CD4-positive, alpha-beta T cell (primary cell): Measurements from ENCODE around the gene CYP19A1. TPM values are rescaled to one million over a fixed set of nuclear protein-coding genes. Genes with fewer than 3 reads are reported as not detected.
A peak's percentile ranks its signal among the peaks of the same experiment; 100 is the strongest.

ENCODE experiments used
- ATAC-seq: fragments of 200-7000 bp; cut with Tn5 transposase; one replicate; pipeline ENCODE4 v1.10.0; 2022; ENCODE audit warnings: mild to moderate bottlenecking; ENCODE audit not compliant: poor library complexity
- CTCF ChIA-PET: fragments of 350-600 bp; sonication (Branson Sonifier 250); formaldehyde crosslinking; loops from one replicate; lab custom pipeline; 2021; ENCODE audit warnings: antibody characterized with exemption, inconsistent platforms; lab: Charles Lee
- POLR2A ChIA-PET: fragments of 350-600 bp; sonication (Branson Sonifier 250); formaldehyde crosslinking; loops from one replicate; lab custom pipeline; 2021; ENCODE audit warnings: antibody characterized with exemption, inconsistent platforms; lab: Charles Lee
- DNase-seq, 14 experiments: peaks; one replicate each; pipeline ENCODE4 v3.0.0-alpha.2; 2013 to 2020; ENCODE audit warnings: mixed read lengths in 2 of 14
- H3K27ac ChIP-seq, 2 donors: one replicate each; pipeline versions ENCODE4 v1.5.1 to v1.7.0; 2013; ENCODE audit warnings: low read length in 2 of 2, low read depth in 1 of 2, mild to moderate bottlenecking in 1 of 2
- H3K27me3 ChIP-seq, 2 experiments: 1 replicate in 1 of 2; 2 replicates in 1 of 2; pipeline versions ENCODE4 v1.6.1 to v1.7.0; 2013; ENCODE audit warnings: low read length in 2 of 2, control low read depth in 1 of 2, mild to moderate bottlenecking in 1 of 2, moderate library complexity in 1 of 2; ENCODE audit not compliant: insufficient read depth in 2 of 2, control insufficient read depth in 1 of 2
- H3K36me3 ChIP-seq: one replicate; pipeline ENCODE4 v1.6.1; 2013; ENCODE audit warnings: low read length, control low read depth; ENCODE audit not compliant: insufficient read depth
- H3K4me1 ChIP-seq: one replicate; pipeline ENCODE4 v1.6.1; 2013; ENCODE audit warnings: low read length, control low read depth; ENCODE audit not compliant: insufficient read depth
- H3K4me3 ChIP-seq: one replicate; pipeline ENCODE4 v1.5.1; 2013; ENCODE audit warnings: mild to moderate bottlenecking, low read length, moderate library complexity
- H3K9me3 ChIP-seq, 2 experiments: 1 replicate in 1 of 2; 2 replicates in 1 of 2; pipeline versions ENCODE4 v1.6.1 to v1.7.0; 2013; ENCODE audit warnings: low read length in 2 of 2, mild to moderate bottlenecking in 2 of 2, control low read depth in 1 of 2, moderate library complexity in 1 of 2; ENCODE audit not compliant: control insufficient read depth in 1 of 2, insufficient read depth in 1 of 2
- H3K27ac Mint-ChIP-seq: one replicate; pipeline ENCODE4 v1.8.0; 2020; ENCODE audit warnings: mixed read lengths
- H3K27me3 Mint-ChIP-seq: one replicate; pipeline ENCODE4 v1.8.0; 2021; ENCODE audit warnings: mixed read lengths
- H3K36me3 Mint-ChIP-seq: one replicate; pipeline ENCODE4 v1.8.0; 2021; ENCODE audit warnings: low read depth, mixed read lengths
- H3K4me1 Mint-ChIP-seq: one replicate; pipeline ENCODE4 v1.8.0; 2021; ENCODE audit warnings: low read depth, mixed read lengths
- H3K4me3 Mint-ChIP-seq: one replicate; pipeline ENCODE4 v1.8.0; 2020; ENCODE audit warnings: mild to moderate bottlenecking, mixed read lengths
- H3K9me3 Mint-ChIP-seq: one replicate; pipeline ENCODE4 v1.8.0; 2020; ENCODE audit warnings: mixed read lengths
- CTCF ChIP-seq: fragments of 200-600 bp; IDR thresholded peaks from one replicate; pipeline ENCODE4 v1.8.0; 2022; ENCODE audit warnings: antibody characterized with exemption, mild to moderate bottlenecking
- intact Hi-C, 2 experiments: fragments of 100-400 bp; cut with DNase I in 1 of 2; cut with micrococcal nuclease in 1 of 2; formaldehyde crosslinking; loops; one replicate each; pipeline versions ENCODE4 v1.15.1 to v1.9.0; 2023 to 2025; cut with DNase I, micrococcal nuclease
- total RNA-seq, 174 experiments: library from RNA in 2 of 174; stranded (reverse) in 2 of 174; gene quantifications; one replicate each; pipeline ENCODE4 v1.2.3 and lab custom pipeline; 2021 to 2026

Gene CYP19A1
- total RNA-seq, 2 experiments from 2014 or later, result not detected

- H3K4me3 ChIP-seq, result no peak overlapping the region
- peaks cover 51% of the 10 kb centered on the region for H3K27me3 Mint-ChIP-seq
- no peaks in the 10 kb centered on the region for H3K9me3 ChIP-seq
- H3K4me1 Mint-ChIP-seq, result no peaks in the 10 kb centered on the region
- CTCF ChIA-PET, result interaction anchor here (1.9 kb wide), 1 partner anchor 30 kb away, joined by 8 read pairs; no protein-coding TSS in a partner anchor
- no peaks in the 10 kb centered on the region for H3K36me3 Mint-ChIP-seq
- no peak overlapping the region for H3K27ac Mint-ChIP-seq
- intact Hi-C loops, result loop anchor here in 1 of 2 experiments (10.0 kb wide), 1 partner anchor 358 kb away; no protein-coding TSS in a partner anchor
- peak; percentile 85 for TF ChIP-seq CTCF
- no peaks in the 10 kb centered on the region for H3K9me3 Mint-ChIP-seq
- ATAC-seq (no peak), DNase-seq (peak; percentile 34 to 72 (median 50))
- H3K27me3 ChIP-seq, result peaks cover 6 to 25% of the 10 kb centered on the region in 2 experiments
- H3K27ac ChIP-seq, result no peak overlapping the region
- POLR2A ChIA-PET, result no interaction called here
- H3K4me1 ChIP-seq, result peaks cover 5% of the 10 kb centered on the region
- no peaks in the 10 kb centered on the region for H3K36me3 ChIP-seq
- no peak overlapping the region for H3K4me3 Mint-ChIP-seq
These were observed 145.7 kb downstream of the CYP19A1 start for GRCh38 chr15:51192521-51193280.

DNA sequence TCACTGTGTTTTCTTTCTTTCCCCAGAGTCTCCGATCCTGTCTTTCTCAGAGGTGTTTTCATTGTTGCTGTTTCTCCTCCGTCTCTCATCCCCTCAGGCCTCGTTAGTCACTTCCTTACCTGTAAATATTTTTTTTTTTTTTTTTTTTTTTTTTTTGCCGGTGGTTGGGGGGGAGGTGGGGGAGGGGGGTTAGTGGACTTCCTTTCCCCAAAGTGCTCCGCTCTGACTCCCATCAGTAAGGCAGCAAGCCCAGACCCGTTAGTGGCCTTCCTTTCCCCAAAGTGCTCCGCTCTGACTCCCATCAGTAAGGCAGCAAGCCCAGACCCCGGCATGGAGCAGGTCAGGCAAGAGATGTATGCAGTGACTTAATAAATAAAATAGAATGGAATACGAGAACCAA is 146.6 kb downstream of the CYP19A1 start:
- no peak overlapping the region for H3K27ac Mint-ChIP-seq
- no peaks in the 10 kb centered on the region for H3K4me1 Mint-ChIP-seq
- DNase-seq (no peak), ATAC-seq (no peak)
- no peak overlapping the region for H3K4me3 Mint-ChIP-seq
- no peak overlapping the region for H3K4me3 ChIP-seq
- H3K27ac ChIP-seq, result no peak overlapping the region
- peaks cover 45% of the 10 kb centered on the region for H3K27me3 Mint-ChIP-seq
- H3K27me3 ChIP-seq, result peaks cover 2 to 23% of the 10 kb centered on the region in 2 experiments
- intact Hi-C loops, result loop anchor here in 1 of 2 experiments (10.0 kb wide), 1 partner anchor 357 kb away; no protein-coding TSS in a partner anchor
- ChIA-PET POLR2A (no interaction called here), CTCF (interaction anchor here (1.9 kb wide), 1 partner anchor 29 kb away, joined by 8 read pairs; no protein-coding TSS in a partner anchor)
- H3K9me3 Mint-ChIP-seq, result no peaks in the 10 kb centered on the region
- H3K9me3 ChIP-seq, result no peaks in the 10 kb centered on the region
- peaks cover 5% of the 10 kb centered on the region for H3K4me1 ChIP-seq
- H3K36me3 Mint-ChIP-seq, result no peaks in the 10 kb centered on the region
- TF ChIP-seq CTCF, result no peak
- no peaks in the 10 kb centered on the region for H3K36me3 ChIP-seq

DNA sequence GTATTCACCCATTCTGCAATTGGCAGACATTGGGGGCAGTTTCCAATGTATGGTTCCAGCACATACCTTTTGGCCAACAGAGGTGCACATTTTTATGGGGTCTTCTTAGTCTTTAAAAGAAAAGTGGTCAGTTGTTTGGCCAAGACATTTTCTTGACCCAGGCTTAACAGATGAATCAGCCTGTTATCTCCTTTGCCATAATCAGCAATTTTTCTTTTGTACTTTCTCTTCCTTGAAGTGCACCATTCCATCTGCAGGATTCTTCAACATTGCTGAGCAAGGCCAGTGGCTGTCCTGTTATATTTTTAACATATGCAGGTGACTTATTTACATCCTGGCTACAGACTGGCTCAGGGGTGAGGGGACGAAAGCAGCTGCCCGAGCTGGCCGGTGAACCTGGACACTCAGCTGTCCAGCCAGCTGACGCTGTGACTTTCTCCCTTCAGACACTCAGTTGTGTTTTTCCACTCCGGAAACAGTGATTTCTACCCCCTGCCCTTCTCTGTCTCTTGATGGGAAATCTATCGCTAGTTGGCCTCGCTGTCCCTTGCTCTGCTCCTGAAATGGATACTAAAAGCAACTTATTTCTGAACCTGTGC is 147.2 kb downstream of the CYP19A1 start:
- Mint-ChIP-seq H3K36me3 (no peaks in the 10 kb centered on the region), H3K27me3 (peaks cover 42% of the 10 kb centered on the region), H3K4me3 (no peak overlapping the region), H3K4me1 (no peaks in the 10 kb centered on the region), H3K9me3 (no peaks in the 10 kb centered on the region), H3K27ac (no peak overlapping the region)
- H3K9me3 ChIP-seq, result no peaks in the 10 kb centered on the region
- H3K27ac ChIP-seq, result no peak overlapping the region
- no peaks in the 10 kb centered on the region for H3K36me3 ChIP-seq
- H3K4me1 ChIP-seq, result peaks cover 5% of the 10 kb centered on the region
- H3K4me3 ChIP-seq, result no peak overlapping the region
- DNase-seq (no peak), ATAC-seq (no peak)
- no peak for TF ChIP-seq CTCF
- POLR2A ChIA-PET, result no interaction called here
- CTCF ChIA-PET, result no interaction called here
- H3K27me3 ChIP-seq, result peaks cover 2 to 21% of the 10 kb centered on the region in 2 experiments
- intact Hi-C loops, result loop anchor here in 1 of 2 experiments (10.0 kb wide), 1 partner anchor 356 kb away; no protein-coding TSS in a partner anchor
